ENCODE measurements around the gene DOCK2.

Gene DOCK2

DNA sequence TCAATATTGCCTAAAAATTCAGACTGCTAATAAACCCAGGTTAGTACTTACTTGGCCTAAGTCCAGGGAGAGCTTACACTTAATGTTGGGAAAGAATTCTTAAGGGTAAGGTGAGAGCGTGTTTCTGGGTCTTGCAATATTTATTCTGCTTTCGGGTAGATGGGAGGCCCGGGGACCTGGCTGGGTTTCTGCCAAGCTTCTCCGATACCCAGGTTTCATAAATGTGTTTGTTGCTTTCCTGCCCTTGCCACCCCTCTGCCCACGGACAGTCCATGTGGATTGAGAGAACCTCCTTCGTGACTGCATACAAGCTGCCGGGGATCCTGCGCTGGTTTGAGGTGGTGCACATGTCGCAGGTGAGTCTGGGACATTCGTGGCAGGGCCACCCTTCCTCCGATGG lies 420.2 kb downstream of the DOCK2 start:
- Histone ChIP-seq H3K4me3 (ENCODE audit: insufficient read depth, low read length, poor library complexity, severe bottlenecking) (no peak overlapping the region), H3K27ac (ENCODE audit: low read depth, low read length) (no peak overlapping the region), H3K79me2 (ENCODE audit: insufficient read depth, low read length) (no peaks in the 10 kb centered on the region), H3K27me3 (ENCODE audit: low read length) (no peaks in the 10 kb centered on the region), H3K9me3 (ENCODE audit: insufficient read depth, low read length) (no peaks in the 10 kb centered on the region), H4K20me1 (ENCODE audit: low read depth, low read length) (no peaks in the 10 kb centered on the region), H3K9ac (ENCODE audit: low read length) (no peak overlapping the region), H3K9me2 (replicated peaks; ENCODE audit: insufficient read depth, low read length) (no peaks in the 10 kb centered on the region), H3K4me2 (ENCODE audit: low read depth, low read length, poor library complexity, severe bottlenecking) (no peak overlapping the region), H2AFZ (ENCODE audit: low read depth, low read length, severe bottlenecking) (no peak overlapping the region), H3F3A (ENCODE audit: insufficient read depth) (no peaks in the 10 kb centered on the region), H3K36me3 (ENCODE audit: low read length) (peaks cover 13% of the 10 kb centered on the region; the same call in 1 of the 2 replicates)
- TF ChIP-seq EZH2phosphoT487 (conservative IDR thresholded peaks at IDR 0.05; ENCODE audit: low read length) = no peak
- TF ChIP-seq, protein P1, sequence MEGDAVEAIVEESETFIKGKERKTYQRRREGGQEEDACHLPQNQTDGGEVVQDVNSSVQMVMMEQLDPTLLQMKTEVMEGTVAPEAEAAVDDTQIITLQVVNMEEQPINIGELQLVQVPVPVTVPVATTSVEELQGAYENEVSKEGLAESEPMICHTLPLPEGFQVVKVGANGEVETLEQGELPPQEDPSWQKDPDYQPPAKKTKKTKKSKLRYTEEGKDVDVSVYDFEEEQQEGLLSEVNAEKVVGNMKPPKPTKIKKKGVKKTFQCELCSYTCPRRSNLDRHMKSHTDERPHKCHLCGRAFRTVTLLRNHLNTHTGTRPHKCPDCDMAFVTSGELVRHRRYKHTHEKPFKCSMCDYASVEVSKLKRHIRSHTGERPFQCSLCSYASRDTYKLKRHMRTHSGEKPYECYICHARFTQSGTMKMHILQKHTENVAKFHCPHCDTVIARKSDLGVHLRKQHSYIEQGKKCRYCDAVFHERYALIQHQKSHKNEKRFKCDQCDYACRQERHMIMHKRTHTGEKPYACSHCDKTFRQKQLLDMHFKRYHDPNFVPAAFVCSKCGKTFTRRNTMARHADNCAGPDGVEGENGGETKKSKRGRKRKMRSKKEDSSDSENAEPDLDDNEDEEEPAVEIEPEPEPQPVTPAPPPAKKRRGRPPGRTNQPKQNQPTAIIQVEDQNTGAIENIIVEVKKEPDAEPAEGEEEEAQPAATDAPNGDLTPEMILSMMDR (IDR thresholded peaks at IDR 0.05; ENCODE audit: insufficient read depth, low read length, poor library complexity, severe bottlenecking) = no peak

DNA sequence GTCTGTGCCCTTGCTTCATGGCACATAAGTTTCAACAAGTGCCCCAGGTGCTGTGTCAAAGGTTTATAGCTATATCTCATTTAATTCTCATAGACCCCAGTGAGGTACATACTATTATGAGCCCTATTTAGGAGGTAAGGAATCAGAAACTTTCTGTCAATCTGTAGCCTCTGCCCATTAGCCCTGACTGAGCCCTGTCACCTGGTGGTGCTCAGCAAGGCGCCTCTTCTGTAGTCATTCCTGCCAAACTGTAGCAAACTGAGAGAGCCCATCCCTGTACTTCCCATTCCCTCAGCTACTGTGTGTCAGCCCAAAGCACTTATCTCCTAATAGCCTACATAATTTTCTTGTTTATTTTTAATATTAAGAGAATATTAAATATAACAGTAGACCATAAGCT lies 422.1 kb downstream of the DOCK2 start:
- H3K9me2 ChIP-seq (replicated peaks; ENCODE audit: insufficient read depth, low read length) = no peaks in the 10 kb centered on the region
- H3F3A ChIP-seq (ENCODE audit: insufficient read depth) = no peaks in the 10 kb centered on the region
- no peaks in the 10 kb centered on the region for H3K79me2 ChIP-seq (ENCODE audit: insufficient read depth, low read length)
- TF ChIP-seq EZH2phosphoT487 (conservative IDR thresholded peaks at IDR 0.05; ENCODE audit: low read length) = no peak
- TF ChIP-seq, protein P1 (IDR thresholded peaks at IDR 0.05; ENCODE audit: insufficient read depth, low read length, poor library complexity, severe bottlenecking) = no peak
- H3K9me3 ChIP-seq (ENCODE audit: insufficient read depth, low read length) = no peaks in the 10 kb centered on the region
- 0 out of 2 replicates have a peak, but pooled peaks cover 13% of the 10 kb centered on the region for H3K36me3 ChIP-seq (ENCODE audit: low read length)
- no peak overlapping the region for H3K27ac ChIP-seq (ENCODE audit: low read depth, low read length)
- no peaks in the 10 kb centered on the region for H3K27me3 ChIP-seq (ENCODE audit: low read length)
- no peak overlapping the region for H3K9ac ChIP-seq (ENCODE audit: low read length)
- H3K4me2 ChIP-seq (ENCODE audit: low read depth, low read length, poor library complexity, severe bottlenecking) = no peak overlapping the region
- no peak overlapping the region for H2AFZ ChIP-seq (ENCODE audit: low read depth, low read length, severe bottlenecking)
- no peaks in the 10 kb centered on the region for H4K20me1 ChIP-seq (ENCODE audit: low read depth, low read length)
- H3K4me3 ChIP-seq (ENCODE audit: insufficient read depth, low read length, poor library complexity, severe bottlenecking) = no peak overlapping the region

GRCh38 chr5:170067152-170067551 lies 430.1 kb downstream of the DOCK2 start:
- no peaks in the 10 kb centered on the region for H3K9me2 ChIP-seq (replicated peaks; ENCODE audit: insufficient read depth, low read length)
- H3F3A ChIP-seq (ENCODE audit: insufficient read depth) = no peaks in the 10 kb centered on the region
- TF ChIP-seq EZH2phosphoT487 (conservative IDR thresholded peaks at IDR 0.05; ENCODE audit: low read length) = no peak
- TF ChIP-seq, protein P1 (IDR thresholded peaks at IDR 0.05; ENCODE audit: insufficient read depth, low read length, poor library complexity, severe bottlenecking) = no peak
- no peaks in the 10 kb centered on the region for H3K9me3 ChIP-seq (ENCODE audit: insufficient read depth, low read length)
- no peak overlapping the region for H3K27ac ChIP-seq (ENCODE audit: low read depth, low read length)
- H2AFZ ChIP-seq (ENCODE audit: low read depth, low read length, severe bottlenecking) = no peak overlapping the region
- no peaks in the 10 kb centered on the region for H4K20me1 ChIP-seq (ENCODE audit: low read depth, low read length)
- no peak overlapping the region for H3K4me2 ChIP-seq (ENCODE audit: low read depth, low read length, poor library complexity, severe bottlenecking)
- no peak overlapping the region for H3K9ac ChIP-seq (ENCODE audit: low read length)
- no peaks in the 10 kb centered on the region for H3K79me2 ChIP-seq (ENCODE audit: insufficient read depth, low read length)
- peaks cover 12% of the 10 kb centered on the region; the same call in 1 of the 2 replicates for H3K36me3 ChIP-seq (ENCODE audit: low read length)
- H3K4me3 ChIP-seq (ENCODE audit: insufficient read depth, low read length, poor library complexity, severe bottlenecking) = no peak overlapping the region
- H3K27me3 ChIP-seq (ENCODE audit: low read length) = no peaks in the 10 kb centered on the region
